OCI-LY3 (cell line): ENCODE data around the gene KLC1.

Experiments used
- EZH2phosphoT487 ChIP-seq: fragments of 200-600 bp; shearing (Covaris generic); IDR thresholded peaks from 2 replicates; pipeline ENCODE4 v1.6.1; 2018; ENCODE audit warnings: antibody characterized with exemption, mixed run types, low read depth
- TF ChIP-seq, protein P1 (sequence below): fragments of 200-600, 300-600 bp; sonication (generic); IDR thresholded peaks from 2 replicates; pipeline ENCODE4 v1.5.1; 2014; ENCODE audit warnings: antibody characterized with exemption, low read length, low read depth

DNA sequence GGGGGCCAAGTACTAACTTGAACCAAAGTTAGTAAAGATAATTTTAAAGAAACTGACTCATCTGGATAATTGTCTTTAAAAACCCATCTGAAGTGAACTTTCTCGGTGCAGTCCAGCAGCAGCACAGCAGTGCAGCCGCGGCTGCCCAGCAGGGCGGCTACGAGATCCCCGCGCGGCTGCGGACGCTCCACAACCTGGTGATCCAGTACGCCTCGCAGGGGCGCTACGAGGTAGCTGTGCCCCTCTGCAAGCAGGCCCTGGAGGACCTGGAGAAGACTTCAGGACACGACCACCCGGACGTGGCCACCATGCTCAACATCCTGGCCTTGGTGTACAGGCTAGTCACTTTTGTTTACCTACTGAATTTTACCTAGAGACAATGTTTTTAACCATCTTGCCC lies 33.6 kb downstream of the KLC1 start:
- TF ChIP-seq EZH2phosphoT487 = no peak
- TF ChIP-seq, protein P1, sequence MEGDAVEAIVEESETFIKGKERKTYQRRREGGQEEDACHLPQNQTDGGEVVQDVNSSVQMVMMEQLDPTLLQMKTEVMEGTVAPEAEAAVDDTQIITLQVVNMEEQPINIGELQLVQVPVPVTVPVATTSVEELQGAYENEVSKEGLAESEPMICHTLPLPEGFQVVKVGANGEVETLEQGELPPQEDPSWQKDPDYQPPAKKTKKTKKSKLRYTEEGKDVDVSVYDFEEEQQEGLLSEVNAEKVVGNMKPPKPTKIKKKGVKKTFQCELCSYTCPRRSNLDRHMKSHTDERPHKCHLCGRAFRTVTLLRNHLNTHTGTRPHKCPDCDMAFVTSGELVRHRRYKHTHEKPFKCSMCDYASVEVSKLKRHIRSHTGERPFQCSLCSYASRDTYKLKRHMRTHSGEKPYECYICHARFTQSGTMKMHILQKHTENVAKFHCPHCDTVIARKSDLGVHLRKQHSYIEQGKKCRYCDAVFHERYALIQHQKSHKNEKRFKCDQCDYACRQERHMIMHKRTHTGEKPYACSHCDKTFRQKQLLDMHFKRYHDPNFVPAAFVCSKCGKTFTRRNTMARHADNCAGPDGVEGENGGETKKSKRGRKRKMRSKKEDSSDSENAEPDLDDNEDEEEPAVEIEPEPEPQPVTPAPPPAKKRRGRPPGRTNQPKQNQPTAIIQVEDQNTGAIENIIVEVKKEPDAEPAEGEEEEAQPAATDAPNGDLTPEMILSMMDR = no peak
